LNCAP (cell line): ENCODE measurements around the gene SYNRG.

Source experiments
- TF ChIP-seq, protein P1 (sequence below): fragments of 450-650 bp; IDR thresholded peaks from 2 replicates; pipeline ENCODE4 v1.5.1; 2017; ENCODE audit warnings: mild to moderate bottlenecking

Gene SYNRG

DNA sequence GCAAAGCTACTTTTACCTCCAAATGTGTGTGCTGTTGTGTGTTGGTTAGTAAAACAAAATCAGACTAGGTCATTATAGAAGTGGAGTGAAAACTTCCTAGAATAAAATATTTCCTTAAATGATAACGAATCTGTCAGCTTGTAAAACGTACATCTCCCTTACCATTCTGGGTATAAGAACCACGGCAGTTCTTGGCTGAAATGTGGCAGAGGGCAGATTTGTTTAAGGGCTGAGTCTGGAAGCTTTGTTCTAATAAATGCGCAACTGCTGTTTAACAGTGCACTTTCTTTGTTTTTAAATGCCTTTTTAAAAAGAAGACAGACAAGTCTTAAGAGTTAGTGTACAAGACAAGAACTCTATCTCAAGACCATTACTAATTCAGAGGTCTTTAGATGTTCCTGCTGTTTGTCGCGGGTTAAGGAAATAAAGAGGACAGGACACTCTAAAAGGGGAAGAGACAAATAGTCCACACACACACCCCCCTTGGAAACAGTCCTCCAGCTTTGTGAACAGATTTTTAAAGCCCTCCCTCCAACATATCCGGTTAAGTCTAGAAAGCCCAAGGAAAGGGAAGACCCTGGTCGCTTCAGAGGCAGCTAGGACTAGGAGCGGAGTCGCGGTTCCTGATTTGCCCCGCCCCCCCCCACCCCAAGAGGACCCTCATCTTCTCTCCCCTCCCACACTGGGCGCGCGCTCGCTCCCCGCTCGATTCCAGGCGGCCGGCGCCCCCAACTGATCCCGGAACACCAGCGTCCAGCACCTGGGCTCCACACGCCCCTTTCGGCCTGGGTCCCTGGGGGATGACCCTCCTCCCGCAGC, 658 bp downstream of the SYNRG start:
- TF ChIP-seq, protein P1, sequence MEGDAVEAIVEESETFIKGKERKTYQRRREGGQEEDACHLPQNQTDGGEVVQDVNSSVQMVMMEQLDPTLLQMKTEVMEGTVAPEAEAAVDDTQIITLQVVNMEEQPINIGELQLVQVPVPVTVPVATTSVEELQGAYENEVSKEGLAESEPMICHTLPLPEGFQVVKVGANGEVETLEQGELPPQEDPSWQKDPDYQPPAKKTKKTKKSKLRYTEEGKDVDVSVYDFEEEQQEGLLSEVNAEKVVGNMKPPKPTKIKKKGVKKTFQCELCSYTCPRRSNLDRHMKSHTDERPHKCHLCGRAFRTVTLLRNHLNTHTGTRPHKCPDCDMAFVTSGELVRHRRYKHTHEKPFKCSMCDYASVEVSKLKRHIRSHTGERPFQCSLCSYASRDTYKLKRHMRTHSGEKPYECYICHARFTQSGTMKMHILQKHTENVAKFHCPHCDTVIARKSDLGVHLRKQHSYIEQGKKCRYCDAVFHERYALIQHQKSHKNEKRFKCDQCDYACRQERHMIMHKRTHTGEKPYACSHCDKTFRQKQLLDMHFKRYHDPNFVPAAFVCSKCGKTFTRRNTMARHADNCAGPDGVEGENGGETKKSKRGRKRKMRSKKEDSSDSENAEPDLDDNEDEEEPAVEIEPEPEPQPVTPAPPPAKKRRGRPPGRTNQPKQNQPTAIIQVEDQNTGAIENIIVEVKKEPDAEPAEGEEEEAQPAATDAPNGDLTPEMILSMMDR: no peak

DNA sequence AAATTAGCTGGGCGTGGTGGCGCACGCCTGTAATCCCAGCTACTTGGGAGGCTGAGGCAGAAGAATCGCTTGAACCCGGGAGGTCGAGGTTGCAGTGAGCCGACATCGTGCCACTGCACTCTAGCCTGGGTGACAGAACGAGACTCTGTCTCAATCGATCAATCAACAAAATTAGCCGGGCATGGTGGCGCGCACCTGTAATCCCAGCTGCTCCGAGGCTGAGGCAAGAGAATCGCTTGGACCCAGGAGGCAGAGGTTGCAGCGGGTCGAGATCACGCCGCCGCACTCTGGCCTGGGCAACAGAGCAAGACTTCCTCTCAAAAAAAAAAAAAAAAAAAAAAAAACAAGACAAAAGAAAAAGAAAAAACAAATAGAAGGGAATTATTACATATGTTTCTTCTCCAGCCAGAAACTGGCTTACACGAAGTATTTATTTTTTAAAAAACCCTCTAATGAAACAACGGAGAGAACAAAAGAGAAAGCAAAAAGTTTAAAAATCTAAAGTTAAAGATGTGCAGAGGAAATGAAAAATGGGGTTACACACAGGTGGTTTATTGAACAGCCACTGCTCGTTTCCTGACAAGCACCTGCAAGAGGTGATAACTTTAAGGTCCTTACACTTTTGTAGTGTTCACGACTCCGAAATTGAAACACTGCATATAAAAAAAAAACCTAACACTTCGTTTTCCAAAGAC, 1.4 kb downstream of the SYNRG start:
- TF ChIP-seq, protein P1: no peak

GRCh38 chr17:37605813-37606505, 3.3 kb downstream of the SYNRG start:
- TF ChIP-seq, protein P1: no peak

DNA sequence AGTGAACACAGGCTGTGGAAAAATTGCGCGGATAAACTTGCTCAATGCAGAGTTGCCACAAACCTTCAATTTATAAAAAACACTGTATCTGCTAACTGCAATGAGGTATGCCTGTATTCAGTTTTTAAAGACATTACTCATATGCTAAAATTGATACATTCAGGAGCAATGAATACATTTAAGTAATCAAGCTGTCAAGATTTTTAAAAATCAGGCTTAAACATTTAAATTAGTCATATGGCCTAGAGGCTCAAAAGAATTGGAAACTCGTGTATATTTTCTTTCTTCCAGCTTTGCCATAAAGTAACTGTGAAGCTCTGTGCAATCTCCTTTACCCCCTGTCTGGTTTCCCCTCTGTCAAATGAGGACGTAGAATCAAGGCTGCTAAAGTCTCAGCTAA, 4.1 kb downstream of the SYNRG start:
- TF ChIP-seq, protein P1: no peak

DNA sequence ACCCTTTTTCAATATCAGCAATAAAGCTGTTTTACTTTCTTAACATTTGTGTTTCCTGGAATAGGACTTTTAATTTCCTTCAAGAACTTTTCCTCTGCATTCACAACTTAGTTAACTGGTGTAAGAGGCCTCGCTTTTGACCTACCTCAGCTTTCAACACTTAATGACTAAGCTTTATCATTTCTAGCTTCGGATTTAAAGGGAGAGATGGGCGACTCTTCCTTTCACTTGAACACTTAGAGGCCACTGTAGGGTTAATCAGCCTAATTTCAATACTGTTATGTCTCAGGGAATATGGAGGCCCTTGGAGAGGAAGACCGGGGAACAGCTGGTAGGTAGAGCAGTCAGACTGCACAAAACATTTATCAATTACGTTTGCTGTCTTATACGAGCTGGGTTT, 4.7 kb downstream of the SYNRG start:
- TF ChIP-seq, protein P1: no peak

DNA sequence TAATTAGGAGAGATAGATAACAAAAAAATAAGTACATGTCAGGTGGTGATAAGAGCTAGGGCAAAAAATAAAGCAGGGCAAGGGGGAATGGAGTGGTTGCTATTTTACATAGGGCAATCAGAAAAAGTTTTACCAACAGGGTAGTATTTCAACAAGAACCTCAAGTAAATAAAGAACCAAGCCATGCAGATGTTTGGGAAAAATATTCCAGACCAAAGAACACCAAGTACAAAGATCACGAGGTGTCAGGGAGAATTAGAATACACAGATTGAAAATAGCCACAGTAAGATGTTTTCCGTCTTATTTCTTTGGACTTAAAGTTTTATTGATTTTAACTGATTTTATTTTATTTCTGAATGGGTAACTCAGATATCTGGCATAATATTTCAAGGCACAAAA, 11.1 kb downstream of the SYNRG start:
- TF ChIP-seq, protein P1: no peak

DNA sequence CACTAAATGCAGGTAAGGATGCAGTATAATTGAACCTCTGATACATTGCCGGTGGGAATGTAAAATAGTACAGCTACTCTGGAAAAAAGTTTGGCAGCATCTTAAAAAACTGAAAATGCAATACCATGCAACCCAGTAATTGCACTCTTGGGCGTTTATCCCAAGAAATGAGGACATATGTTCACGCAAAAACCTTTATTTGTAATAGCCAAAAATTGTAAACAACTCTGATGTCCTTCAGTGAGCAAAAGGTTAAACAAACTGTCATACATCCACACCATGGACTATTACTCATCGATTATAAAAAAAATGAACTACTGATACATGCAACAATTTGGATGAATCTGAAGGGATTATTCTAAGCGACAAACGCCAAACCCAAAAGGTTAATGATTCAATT, 16.9 kb downstream of the SYNRG start:
- TF ChIP-seq, protein P1: no peak
